ENCODE results near the gene NDUFS7.

- TF ChIP-seq CTCF (IDR thresholded peaks at IDR 0.05), result no peak
- no peak for TF ChIP-seq POLR2A (IDR thresholded peaks at IDR 0.05)
Observed at GRCh38 chr19:1425902-1426301, 42.2 kb downstream of the NDUFS7 start.
